NCI-H460 (cell line): Measurements from ENCODE around the gene PARD3. TPM values are rescaled to one million over a fixed set of nuclear protein-coding genes. Genes with fewer than 3 reads are reported as not detected.
"Not testable (repeated sequence)": the region's sequence is repeated elsewhere in the genome, so short reads cannot be mapped to it uniquely, and the experiment has no call there.

Experiments used
- DNase-seq: peaks from one replicate; pipeline ENCODE4 v3.0.0-alpha.2; 2016; ENCODE audit warnings: low read depth; ENCODE audit errors: extremely low read depth
- small RNA-seq, 2 experiments: library from RNA; depleted of rRNA; stranded (forward); fragments of <200 nt; gene quantifications; one replicate each; pipeline ENCODE3, GENCODE V24; 2014
- total RNA-seq: library from RNA; depleted of rRNA; stranded (reverse); fragments of >200 nt; shearing (Covaris generic); gene quantifications from 2 replicates; pipeline ENCODE4 v1.2.3, GENCODE V29; 2014

The PARD3 gene
- total RNA-seq, 1 experiment from 2014 or later: 75.1 TPM

DNA sequence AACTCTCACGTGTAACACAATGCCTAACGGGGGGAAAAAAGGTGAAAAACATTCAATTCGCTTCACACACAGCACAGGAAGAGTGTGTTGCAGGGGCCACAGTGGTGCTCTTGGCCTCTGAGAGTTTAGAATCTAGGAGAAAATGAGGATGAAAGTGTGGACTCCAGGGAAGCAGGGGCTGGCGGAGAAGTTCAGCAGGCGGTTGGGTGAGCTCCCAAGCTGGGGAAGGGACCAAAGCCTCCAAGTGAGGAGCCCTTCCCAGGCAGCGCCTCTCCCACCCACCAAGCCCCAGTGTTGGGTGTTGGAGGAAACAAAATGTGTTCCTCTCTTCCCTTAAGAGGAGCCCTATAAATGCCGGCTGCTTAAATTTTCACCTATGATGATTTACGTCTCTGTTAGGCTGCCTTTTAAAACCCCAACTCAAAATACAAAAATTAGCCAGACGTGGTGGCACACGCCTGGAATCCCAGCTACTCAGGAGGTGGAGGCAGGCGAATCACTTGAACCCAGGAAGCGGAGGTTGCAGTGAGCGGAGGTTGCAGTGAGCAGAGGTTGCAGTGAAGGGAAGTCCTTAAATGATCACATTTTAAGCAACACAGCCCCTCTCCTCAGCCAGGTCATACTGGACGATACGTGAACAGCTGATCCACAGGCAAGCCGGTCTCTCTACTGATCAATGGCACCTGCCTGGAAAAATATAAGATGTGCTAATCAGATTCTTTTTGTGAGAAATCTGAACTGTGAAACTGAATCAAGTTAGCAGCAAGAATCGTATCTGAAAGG, 735.2 kb downstream of the PARD3 start:
- no peak for DNase-seq

DNA sequence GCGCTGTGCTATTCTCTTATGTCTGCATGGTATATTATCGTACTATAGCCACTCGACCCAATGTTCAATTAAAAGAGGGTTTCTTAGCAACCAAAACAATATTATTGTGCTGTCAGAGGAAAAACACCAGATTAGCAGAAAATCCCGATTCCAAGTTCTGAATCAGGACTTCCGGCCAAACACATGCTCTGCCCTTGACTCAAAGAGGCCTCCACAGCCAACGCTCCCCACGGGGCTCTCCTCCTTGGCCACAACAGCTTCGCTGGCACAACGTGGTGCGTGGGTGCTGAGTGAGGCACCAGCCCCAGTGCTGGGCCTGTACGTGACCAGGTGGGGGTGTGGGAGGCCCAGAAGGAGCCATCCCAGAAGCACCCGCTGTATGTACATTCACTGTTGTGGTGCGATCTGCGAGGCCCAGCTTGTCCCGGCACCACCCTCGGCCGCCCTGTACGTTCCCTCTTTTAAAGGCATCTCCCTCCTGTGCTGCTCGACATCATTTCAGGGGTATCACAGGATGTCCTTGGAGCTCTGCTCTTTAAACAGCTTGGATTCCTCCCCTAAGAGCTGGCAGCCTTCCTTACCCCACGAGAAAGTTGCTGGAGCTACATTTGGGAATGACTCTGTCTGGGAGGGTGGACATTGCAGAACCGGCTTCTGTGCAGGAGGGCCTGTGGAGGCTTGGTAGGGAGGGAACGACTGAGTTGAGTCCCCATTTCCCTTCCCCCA, 736.2 kb downstream of the PARD3 start:
- DNase-seq: no peak

DNA sequence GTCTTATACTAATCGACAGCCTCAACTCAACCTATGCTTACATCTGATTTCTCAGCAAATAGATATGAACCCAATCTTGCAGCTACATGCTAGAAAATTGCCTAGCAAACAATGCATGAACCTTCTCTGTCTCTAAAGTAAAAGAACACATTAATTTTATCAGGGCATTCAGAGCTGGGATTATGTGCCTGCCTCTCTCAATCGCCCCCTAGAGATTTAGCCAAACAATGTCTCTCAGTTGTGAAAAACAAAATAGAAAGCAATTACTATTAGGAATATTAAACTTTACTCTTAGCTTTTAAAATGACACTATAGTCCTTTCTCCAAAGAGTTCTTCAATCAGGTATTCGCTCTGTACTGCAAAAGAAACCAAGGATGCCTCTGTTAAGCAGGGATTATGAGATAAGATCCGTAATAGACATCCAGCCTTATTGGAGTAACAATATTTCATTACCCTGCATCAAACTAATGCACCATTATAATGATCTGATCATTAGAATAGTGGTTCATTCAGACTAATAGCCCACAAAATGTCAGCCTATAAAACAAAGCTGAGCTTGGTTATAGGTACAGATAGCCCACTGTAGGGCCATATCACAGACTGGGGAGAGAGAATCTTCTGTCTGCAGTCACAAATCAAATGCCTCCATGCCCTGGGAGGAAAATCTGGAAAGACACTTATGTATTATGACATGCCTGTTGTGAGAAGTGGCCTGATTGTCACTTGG, 736.9 kb downstream of the PARD3 start:
- no peak for DNase-seq

DNA sequence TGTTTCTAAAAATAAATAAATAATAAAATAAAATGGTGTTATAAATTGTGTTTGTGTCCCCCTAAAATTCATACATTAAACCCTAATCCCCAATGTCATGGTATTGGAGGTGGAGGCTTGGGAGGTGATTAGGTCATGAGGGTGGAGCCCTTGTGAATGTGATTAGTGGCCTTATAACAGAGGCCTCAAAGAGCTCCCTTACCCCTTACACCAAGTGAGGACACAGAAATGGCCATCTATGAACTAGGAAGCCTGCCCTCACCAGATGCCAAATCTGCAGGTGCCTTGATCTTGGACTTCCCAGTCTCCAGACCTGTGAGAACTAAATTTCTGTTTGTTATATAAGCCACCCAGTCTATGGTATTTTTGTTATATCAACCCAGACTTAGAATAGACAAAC, 738.7 kb downstream of the PARD3 start:
- DNase-seq: no peak

DNA sequence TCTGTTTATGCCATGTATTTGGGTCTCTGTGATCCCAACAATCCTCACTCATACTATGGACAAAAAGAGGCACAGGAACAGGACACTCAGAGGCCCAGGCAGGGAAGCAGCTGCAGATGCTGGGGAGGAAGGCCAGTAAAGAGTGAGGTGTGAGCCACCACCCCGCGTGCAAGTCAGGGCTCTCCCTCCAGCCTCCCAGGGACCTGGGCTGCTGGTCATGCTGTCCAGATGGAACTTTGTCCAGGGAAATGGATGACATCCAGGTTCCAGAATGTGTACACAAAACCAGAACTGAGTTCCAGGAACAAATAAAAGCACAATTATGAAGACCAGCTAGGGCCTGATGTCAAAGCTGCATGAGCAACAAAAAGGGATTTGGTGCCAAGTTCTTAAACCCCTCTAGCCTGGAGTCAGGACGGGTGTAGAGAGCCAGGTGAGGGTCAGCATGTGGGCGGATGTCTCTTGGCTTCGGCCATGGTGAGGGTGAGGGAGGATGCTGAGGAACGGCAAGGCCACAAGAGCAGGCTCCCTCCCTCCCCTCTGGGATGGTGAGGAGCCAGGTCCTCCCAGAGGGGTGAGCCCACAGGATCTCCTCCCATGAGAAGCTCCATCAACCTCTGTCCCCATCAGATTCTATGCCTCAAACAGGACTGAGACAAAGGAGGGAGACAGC, 739.7 kb downstream of the PARD3 start:
- DNase-seq: no peak

DNA sequence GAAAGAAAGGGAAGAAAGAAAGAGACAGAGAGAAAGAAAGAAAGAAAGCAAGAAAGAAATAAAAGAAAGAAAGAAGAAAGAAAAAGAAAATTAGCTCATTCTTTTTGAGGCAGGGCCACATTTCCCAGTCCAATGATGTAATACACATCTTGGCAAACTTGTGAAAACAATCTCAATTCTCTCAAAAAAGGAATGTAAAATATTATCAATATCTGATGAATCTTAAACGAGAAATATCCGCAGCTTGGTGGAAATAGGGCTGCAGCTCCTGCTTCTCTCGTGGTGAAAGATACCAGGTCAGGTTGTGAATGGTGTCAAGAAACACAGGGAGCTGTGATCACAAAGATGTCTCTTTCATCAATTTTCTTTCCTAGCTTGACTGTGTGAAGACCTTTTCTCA, 741.0 kb downstream of the PARD3 start:
- no peak for DNase-seq

DNA sequence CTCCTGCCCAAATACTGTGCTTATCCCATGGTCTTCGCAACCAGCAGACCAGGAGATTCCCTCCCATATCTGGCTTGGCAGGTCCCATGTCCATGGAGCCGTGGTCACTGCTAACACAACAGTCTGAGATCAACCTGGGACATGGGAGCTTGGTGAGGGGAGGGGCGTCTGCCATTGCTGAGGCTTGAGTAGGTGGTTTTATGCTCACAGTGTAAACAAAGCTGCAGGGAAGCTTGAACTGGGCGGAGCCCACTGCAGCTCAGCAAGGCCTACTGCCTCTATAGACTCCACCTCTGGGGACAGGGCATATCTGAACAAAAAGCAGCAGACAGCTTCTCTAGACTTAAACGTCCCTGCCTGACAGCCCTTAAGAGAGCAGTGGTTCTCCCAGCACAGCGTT, 747.4 kb downstream of the PARD3 start:
- DNase-seq: not testable (repeated sequence)

DNA sequence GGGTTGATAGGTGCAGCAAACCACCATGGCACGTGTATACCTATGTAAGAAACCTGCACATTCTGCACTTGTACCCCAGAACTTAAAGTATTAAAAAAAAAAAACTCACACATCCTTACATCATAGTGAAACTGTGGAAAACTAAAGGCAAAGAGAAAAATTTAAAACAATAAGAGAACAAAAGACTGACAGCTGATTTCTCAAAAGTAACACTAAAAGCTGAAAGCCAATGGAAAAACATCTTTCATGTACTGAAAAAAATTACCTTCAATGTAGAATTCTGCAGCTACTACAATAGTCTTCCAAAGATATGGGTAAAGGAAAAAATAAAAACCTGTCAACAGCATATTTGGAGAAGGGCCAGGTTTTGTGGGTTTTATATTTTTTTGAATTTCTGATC, 751.5 kb downstream of the PARD3 start:
- no peak for DNase-seq

DNA sequence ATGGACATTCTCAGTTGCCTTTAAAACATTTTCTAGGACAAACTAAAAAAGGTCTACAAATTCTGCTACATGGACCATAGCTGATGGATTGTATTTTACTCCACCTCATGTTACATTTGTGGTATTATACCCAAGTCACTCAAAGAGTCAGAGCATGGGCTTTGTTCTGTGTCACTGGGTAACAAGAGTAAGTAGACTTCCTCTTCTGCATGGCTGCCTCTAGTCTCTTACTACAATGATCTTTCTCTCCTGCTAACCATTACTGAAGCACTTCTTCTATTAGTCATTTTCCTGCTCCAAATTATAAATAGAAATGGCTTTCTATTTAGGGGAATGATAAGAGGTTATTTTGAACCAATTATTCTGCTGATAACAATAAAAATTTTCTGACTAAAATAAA, 753.3 kb downstream of the PARD3 start:
- no peak for DNase-seq

Small RNA genes within 50 kb of the gene (small RNA-seq; reads per million reads assigned to genes)
- gene ELOBP4: 0 reads per million in 2 experiments
- gene RF00019: 0 reads per million in 2 experiments
- gene RPL37P18: 0 reads per million in 2 experiments
